Activated gamma-delta T cell (primary cell): ENCODE measurements around the gene PRKAG2.
"Not testable (repeated sequence)": the region's sequence is repeated elsewhere in the genome, so short reads cannot be mapped to it uniquely, and the experiment has no call there.

ENCODE experiments used
- DNase-seq: peaks from one replicate; lab custom pipeline; 2025; lab: John Stamatoyannopoulos, UW
- total RNA-seq, 2 donors: gene quantifications; one replicate each; lab custom pipeline; 2026; lab: John Stamatoyannopoulos, UW

PRKAG2 gene
- 35.8 to 36.2 reads per million in 2 donors for total RNA-seq

DNA sequence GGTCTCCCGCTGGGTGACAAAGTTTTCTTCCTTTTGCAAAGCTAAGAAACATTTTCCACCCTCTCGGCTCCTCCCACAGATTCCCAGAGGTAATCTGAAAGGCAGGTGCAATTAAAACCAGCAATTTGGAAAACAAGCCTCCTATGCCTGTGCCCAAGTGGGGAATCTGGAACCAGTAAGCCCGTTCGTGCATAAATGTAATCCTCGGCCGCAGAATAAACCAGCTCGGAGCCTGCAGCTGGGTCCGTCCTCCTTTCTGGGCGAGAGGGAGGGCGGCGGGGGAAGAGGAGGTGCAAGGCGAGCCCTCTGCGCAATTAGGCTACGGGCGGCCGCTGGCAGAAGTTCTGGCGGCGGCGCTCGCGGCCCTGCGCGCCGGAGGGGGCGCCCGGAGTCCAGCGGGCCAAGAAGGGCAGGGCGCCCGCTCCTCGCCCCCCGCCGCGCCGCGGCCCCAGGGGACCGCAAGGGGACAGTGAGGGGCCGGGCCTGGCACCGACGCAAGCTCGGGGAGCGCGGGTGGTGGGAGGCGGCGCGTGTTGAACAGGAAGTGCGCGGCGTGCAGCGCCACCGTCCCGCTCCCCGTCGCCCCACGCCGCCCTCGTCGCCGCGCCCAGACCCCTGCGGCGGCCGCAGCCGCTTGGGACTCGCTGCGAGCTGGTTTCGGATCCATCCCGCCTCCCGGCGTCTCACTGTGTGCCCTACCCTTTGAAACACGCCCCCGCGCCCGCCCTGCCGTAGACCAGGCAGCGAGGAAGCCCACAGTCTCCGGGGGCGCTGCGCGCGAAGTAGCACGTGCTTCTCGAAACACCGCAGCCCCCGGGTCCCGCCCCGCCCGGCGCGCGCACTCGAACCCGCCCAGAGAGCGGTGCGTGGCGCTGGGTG is at the start of gene PRKAG2:
TSS of gene PRKAG2 (minus strand) at position 217 of the 879 bp plus-strand sequence. CDS start 495 bp downstream, outside the sequence.
- DNase-seq: peak; percentile 63

DNA sequence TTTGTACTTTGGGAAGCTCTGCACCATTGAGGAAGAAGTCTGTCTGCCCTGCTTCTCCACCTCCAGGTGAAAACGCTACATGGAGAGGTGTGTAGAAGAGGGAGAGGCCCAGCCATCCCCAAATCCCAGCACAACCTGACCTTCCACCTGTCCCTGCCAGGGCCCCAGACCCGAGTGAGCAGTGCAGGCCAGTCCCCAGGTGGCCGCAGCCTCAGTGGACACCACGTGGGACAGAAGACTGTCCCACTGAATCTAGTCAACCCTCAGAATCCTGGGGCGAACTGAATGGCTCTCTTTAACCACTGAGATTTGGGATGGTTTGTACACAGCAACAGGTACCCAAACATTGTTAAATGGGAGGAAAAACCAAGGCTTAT is 49.4 kb upstream of the PRKAG2 start:
- DNase-seq: no peak

DNA sequence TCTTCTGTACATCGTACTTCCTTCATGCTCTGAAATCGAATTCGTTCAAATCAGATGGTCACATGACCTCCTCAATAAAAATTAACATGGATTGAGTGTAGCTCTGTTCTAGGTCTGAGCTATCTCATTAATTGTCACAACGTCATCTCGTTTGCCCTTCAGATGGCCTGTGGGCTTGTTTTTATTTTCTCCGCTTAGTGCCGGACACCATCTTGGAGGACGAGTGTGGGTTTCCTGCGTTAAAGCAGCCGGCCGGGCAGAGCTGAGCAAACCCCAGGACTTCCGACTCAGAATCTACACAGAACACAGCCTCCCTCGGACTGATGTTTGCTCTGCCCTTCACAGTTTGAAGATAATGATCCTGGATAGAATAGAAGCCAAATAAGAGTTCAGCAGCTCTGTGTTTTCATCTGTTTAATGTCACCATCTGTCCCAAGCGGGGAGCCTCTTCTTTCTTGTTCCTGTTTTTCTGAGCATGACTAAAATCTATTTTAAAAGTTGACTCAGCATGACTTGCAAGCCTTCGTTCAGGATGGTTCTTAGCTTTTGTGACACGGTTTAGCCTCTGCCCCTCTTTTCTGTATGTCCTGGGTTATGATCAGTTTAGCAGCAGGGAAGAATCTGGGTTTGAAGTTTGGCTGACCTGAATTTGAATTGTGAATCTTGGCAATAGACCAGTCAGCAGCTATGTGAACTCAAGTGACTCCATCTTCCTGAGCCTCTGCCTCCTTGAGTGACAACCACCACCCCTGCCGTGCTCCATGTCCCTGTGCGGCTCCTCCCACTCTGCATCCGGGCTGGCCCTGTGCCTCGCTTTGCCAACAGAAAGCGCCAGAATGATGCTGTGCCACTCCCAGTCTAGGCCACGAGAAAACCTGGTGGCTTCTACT is 48.8 kb upstream of the PRKAG2 start:
- no peak for DNase-seq

DNA sequence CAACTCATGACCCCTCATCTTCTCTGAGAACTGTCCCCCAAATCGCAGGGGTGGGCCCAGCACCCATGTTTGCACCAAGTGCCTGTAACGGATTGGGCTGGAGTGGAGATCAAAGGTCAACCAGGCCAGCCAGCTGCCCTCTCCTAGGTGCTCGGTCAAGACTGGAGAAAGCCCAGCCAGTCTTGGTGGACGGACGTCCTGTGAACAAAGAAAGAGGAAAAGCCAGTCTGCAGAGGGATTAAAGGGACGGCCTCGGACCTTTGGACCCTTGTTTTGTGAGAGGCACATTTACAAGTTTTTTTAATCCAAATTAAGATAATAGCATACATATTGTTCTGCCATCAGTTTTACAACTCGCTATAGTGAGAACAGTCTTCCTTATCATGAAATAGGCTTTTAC is 47.6 kb upstream of the PRKAG2 start:
- no peak for DNase-seq

DNA sequence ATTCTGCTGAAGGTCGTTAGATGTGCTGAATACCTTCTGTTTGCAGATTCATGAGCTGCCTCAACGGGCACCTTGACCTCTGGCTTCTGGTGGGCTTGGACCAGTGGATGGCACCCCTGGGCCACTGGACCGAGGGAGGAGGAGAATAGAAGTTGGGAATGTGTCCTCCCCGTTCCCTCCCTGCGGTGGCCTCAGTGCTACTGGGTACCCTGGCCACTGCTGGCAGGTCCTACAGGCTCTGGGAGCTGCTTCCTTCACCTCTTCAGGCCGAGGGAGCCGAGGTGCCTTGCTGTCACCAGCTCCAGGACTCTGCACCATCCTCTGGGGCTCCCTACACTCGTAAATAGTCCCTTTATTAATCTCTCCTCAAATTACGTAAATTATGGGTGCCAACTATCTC is 47.1 kb upstream of the PRKAG2 start:
- DNase-seq: no peak

DNA sequence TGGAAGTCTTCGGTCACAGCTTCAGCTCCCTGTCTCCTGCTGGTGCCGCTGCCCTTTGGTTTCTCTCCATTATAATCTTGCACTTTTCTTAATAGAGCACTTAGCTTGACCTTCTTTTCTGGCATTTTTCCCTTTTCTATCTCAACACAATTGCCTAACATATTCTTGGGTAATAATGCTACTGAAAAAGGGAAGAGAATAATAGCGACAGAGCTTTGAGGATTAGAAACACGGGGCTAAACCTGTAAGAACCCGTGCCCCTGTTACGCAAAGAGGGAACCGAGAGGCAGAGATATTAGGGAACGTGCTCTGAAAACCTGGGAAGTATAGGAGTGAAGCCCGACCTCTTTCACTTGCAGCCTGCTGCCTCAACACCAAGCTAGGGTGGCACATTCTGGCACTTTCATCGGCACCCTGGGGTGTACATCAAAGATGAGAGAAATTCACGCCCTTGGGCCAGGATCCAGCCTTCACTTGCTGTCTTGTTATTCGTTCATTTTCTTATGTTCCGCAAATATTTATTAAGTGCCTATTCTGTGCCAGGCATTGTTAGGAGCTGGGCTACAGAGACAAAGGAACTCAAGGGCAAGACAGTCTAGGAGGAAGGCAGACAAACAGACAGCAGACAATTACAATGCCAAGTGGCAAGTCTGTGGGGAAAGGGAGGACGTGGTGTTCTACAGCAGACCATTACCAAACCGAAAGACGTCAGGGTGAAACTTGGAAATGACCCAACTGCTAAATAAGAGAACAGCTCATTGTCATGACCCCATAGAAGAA is 46.4 kb upstream of the PRKAG2 start:
- no peak for DNase-seq

DNA sequence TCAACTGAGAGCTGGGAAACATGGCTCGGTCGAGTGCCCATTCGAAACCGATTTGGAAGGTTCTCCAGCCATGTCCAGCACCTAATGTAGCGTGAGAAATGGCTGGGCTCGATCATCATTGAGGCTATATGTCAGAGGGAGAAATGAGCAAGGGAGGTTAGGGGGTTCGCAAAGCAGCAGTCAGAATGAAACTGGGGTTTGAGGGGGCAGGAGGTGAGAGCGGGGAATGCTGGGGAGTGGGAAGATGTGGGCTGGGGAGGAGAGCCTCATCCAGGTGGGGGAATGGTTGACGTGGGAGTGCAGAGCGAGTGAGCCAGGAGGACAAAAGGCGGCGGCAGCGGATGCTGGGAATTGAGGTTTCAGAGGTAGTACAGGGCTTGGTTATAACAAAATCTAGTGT is 44.5 kb upstream of the PRKAG2 start:
- no peak for DNase-seq

DNA sequence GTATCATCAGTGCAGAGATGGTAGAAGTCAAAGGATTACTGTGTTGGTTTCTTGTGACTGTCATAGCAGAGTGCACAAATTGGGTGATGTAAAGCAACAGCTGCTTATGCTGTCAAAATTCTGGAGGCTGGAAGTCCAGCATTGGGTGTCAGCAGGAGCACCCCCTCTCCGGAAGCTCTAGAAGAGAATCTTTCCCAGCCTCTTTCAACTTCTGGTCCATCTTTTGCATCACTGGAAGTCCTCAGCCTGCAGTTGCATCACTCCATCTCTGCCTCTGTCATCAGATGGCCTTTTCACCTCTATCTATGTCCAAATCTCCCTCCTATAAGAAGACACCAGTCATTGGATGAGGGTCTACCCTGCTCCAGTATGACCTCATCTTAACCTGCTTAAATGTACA is 43.6 kb upstream of the PRKAG2 start:
- DNase-seq: no peak

DNA sequence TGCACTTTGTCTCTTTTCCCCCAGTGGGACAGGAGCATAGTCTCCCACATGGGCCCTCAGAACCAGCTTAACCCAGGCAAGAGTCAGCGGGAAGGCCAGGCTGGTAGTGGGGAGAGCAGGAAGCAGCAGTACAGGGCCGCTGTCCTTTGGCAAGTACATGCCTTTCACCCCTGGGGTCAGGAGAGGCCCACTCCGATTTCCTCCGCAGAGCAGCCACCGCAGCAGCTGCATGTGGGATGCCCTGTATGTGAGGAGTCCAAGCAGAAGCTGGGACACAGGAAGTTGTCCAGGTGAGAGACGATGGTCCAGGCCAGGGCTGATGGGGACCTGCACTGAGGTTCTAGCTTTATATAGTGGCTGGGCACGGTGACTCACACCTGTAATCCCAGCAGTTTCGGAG is 42.7 kb upstream of the PRKAG2 start:
- no peak for DNase-seq

DNA sequence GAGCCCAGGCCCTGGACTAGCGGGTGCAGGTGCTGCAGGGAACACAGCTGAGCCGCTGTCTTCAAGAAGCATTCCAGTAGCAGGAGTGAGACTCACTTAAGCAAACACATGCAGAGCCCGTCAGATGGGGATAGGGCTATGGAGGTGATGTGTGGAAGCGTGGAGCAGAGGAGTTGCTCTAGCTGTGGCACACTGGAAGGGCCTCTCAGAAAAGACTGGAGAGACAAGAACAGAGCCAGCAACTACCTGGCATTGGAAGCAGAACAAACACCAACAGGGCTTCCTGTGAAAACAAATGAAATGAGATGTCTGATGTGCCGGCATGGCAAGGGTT is 41.6 kb upstream of the PRKAG2 start:
- no peak for DNase-seq

DNA sequence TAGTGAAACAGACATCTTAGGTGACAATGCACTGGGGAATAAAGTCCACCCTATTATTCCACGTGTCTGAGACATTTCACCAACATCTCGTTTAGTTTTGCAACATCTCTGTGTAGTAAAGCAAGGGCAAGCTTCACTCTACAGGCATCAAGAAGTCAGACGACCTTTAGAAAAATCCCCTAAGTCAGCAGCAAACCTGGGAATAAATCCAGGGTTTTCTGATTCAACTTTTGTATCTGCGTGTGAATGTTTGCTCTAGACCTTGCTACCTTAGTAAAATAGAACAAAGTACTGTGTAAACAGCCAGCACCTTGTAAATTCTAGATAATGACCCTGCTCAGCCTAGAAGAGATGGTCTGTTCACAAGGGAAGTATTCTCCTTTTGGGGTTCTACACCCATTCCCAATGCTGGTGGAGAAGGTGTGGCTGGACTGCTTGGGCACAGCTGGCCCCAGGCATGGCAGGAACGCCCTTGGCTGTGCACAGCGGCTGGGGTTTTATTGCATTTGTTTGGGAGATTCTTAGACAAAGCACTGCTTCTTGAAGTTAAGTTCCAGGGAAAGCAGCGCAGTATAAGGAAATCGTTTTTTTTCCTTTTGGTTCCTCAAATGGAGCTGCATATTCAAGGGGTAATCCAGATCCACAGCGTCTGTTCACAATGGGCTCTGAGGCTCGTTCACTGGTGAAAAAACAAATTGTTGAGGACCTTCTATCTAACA is 41.0 kb upstream of the PRKAG2 start:
- DNase-seq: no peak

DNA sequence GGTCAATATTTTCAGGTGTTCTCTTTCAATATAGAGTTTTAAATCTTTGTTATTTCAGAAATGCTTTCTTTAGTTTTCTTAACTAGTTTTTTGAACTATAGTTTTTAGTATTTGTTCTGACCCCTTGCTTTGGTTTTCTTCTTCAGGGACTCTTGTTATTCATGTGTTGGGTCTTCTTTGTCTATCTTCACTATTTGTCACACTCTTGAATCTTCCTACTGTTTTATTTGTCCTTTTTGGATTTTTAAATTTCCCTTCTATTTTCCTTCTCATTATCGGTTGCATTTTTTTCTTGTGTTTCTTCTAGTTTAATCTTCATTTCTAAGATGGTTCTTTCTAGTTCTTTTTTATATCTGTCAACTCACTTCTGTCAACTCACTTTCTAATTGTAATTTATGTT is 37.1 kb upstream of the PRKAG2 start:
- DNase-seq: no peak

DNA sequence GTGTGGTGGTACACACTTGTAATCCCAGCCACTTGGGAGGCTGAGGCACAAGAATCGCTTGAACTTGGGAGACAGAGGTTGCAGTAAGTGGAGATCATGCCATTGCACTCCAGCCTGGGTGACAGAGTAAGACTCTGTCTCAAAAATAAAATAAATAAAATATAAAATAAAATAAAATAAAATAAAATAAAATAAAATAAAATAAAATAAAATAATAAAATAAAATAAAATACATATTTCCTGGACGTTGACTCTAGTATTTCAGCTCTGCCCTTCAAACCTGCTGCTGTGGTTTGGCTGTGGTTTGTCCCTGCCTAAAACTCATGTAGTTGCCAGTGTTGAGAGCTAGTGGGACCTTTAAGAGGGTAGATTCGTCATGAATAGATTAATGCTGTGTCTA is 33.7 kb upstream of the PRKAG2 start:
- DNase-seq: not testable (repeated sequence)

DNA sequence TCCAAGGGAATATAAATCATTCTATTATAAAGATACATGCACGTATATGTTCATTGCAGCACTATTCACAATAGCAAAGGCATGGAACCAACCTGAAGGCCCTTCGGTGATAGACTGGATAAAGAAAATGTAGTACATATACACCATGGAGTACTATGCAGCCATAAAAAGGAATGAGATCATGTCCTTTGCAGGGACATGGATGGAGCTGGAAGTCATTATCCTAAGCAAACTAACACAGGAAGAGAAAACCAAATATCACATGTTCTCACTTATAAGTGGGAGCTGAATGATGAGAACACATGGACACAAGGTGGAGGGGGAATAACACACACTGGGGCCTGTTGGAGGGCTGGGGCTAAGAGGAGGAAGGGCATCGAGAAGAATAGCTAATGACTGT is 30.2 kb upstream of the PRKAG2 start:
- DNase-seq: not testable (repeated sequence)

DNA sequence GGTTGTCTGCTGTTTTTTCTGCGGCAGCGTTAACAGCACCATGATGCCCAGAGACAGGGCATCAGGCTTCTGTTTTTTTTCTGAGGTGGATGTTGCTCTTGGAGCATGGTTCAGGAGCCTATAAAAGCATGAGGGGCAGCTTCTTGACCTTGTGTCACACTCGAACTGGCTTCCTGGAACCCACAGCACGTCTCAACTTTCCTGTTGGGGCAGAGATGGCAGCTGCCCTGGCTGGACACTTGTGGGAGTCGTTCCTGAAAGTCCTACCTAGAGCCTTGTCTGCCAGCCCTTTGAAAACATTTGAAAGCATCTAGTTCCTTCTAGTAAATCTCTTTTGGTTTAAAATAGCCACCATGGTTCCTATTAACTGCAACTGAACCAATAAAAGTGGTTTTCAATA is 28.9 kb upstream of the PRKAG2 start:
- no peak for DNase-seq

DNA sequence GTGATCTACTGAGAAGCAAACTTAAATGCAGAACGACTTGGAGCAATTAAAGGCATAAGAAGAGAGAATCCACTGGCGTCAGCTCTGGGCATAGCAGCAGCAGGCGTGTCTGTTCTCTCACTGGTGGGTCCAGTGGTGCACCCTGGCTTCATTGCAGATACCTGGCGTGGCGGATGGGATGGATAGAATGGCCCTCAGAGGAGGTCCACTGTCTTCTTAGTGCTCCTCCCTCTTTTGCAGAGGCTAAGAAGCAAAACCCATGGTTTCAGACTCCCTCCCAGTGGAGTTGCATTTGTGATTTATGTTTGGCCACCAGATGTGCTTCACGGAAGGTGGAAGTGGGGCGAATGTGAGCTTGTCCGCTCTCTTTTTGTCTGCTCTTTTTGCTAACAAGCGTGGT is 28.4 kb upstream of the PRKAG2 start:
- DNase-seq: no peak

DNA sequence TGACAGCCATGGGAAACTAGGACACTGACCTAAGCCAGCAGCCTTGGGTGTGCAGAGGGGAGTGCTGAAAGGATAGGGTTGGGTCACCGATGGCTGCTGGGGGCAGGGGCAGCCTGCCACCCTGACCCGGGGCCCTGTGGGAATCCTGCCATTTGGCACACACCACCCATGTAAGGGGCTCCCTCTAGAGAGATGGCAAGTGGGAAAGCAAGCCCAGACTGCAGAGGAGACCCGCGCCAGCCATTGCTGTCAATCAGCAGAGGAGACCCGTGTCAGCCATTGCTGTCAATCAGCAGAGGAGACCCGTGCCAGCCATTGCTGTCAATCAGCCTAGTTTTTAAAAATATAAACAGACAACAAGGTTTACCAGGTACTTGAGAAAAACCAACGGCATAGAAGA is 27.4 kb upstream of the PRKAG2 start:
- DNase-seq: no peak

DNA sequence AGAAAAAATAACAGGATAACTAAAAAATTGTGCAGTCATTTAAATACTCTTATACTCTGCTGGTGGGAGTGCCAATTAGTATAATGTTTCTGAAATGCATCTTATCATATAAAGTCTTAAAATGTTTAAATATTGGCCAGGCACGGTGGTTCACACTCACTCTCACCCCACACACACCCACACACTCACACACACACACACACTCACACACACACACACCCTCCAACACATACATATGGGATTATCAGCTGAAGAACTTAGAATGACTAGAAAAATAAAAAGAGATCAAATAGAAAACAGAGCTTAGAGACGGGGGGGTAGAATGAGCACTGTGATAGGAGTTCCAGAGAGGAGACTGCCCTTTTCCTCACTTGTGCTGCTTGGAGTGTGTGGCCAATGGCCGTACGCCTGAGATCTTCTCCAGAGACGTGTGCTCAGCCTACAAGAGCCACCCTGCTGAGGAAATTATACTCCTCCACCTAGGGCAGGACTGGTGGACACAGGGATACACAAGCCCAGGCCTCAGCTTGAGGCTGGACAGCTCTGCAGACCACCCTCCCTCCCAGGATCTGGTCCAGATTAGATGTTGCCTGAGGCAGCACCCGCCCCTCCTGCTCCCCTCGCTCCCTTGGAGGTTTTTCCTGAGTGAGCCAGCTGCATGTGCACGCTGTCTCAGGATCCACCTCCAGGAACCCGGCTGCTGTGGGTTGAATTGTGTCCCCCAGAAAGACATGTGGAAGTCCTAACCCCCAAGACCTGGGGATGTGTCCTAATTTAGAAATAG is 26.5 kb upstream of the PRKAG2 start:
- DNase-seq: no peak

DNA sequence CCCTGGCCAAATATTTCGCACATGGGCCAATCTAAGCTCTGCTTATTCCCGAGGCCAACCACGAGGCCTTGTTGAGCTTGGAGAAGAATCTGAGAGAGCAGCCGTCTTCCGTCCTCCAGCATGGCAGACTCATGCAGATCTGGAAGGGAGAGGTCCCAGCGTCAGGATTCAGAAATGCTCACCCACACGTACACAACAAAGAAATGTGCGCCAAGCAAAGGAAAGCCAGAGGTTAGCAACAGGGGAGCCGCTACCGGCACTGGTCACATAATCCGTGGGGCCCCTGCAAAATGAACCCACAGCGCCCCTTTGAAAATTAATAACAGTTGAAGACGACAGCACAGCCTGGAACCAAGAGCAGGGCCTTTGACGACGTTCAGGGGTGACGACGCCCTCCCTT is 25.4 kb upstream of the PRKAG2 start:
- no peak for DNase-seq

DNA sequence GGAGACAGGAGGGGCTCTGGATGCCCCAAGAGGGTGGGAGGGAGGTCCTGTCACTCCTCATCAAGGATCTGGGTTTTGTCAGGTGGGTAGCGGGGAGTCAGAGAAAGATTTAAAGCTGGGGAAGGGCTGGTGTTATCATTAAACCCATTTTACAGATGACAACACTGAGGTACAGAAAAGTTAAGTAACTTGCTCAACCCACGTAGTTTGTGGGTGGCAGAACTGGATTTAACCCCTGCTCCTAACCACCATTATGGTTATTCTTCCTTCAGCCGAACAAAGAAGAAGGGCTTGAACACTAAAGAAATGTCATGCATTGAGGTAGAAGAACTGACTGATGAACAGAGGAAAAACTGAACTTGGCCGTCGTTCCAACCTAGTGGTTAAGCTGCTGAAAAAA is 24.9 kb upstream of the PRKAG2 start:
- no peak for DNase-seq
